Measurements from ENCODE around the gene UPP1.
"Not testable (repeated sequence)": the region's sequence is repeated elsewhere in the genome, so short reads cannot be mapped to it uniquely, and the experiment has no call there.

The UPP1 gene

DNA sequence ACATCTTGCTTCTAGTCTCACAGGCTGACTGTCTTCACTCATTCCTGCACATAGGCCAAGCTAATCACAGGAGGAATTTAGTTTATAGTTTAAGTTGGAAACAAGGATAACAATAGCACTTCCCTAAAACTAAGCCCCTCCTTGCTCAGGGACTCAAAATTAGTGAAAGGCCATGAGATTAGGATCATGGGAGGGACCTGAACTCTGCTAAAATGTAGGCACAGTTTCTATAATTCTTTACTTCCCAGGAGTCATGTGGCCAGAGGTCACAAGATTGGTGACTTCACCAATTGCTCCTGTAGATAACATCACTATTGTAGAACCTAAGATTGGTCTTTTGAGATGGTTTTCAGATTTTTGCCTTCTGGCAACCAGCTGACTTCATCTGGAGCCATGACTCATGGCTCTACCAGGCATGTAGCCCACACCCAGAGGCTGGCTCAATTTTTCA is 14.8 kb upstream of the UPP1 start:
- no peak for DNase-seq (ENCODE audit: low read depth)
- no peak overlapping the region for H3K4me3 ChIP-seq (ENCODE audit: low read depth, low read length)
- TF ChIP-seq MYC (IDR thresholded peaks at IDR 0.05; ENCODE audit: low read depth, low read length) (no peak), POLR2A (IDR thresholded peaks at IDR 0.05; ENCODE audit: extremely low read depth, insufficient read length) (no peak)
- TF ChIP-seq, protein P1, sequence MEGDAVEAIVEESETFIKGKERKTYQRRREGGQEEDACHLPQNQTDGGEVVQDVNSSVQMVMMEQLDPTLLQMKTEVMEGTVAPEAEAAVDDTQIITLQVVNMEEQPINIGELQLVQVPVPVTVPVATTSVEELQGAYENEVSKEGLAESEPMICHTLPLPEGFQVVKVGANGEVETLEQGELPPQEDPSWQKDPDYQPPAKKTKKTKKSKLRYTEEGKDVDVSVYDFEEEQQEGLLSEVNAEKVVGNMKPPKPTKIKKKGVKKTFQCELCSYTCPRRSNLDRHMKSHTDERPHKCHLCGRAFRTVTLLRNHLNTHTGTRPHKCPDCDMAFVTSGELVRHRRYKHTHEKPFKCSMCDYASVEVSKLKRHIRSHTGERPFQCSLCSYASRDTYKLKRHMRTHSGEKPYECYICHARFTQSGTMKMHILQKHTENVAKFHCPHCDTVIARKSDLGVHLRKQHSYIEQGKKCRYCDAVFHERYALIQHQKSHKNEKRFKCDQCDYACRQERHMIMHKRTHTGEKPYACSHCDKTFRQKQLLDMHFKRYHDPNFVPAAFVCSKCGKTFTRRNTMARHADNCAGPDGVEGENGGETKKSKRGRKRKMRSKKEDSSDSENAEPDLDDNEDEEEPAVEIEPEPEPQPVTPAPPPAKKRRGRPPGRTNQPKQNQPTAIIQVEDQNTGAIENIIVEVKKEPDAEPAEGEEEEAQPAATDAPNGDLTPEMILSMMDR (IDR thresholded peaks at IDR 0.05; ENCODE audit: low read depth, low read length) = no peak
- TF ChIP-seq, protein P2, sequence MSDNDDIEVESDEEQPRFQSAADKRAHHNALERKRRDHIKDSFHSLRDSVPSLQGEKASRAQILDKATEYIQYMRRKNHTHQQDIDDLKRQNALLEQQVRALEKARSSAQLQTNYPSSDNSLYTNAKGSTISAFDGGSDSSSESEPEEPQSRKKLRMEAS (IDR thresholded peaks at IDR 0.05; ENCODE audit: low read depth, low read length) = no peak

DNA sequence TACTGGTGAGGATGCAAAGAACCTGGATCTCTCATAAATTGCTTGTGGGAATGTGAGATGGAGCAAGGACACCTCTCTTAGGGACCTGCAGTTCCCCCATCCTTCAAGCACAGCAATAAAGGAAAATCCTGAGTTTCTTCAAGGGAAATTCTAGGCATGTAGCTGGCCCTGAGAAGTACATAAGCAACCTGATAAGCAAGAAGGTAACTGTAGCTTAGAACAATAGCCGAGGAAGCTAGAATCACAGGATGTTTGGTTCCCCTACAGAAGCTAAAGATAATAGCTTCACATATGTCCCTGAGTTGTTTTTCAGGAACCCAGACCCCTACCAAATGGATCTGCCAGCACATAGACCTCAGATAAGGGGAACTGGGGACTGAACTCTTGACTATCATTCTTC is 11.6 kb upstream of the UPP1 start:
- TF ChIP-seq POLR2A (IDR thresholded peaks at IDR 0.05; ENCODE audit: extremely low read depth, insufficient read length) (no peak), MYC (IDR thresholded peaks at IDR 0.05; ENCODE audit: low read depth, low read length) (no peak)
- TF ChIP-seq, protein P1 (IDR thresholded peaks at IDR 0.05; ENCODE audit: low read depth, low read length) = no peak
- TF ChIP-seq, protein P2 (IDR thresholded peaks at IDR 0.05; ENCODE audit: low read depth, low read length) = no peak
- DNase-seq (ENCODE audit: low read depth) = no peak
- no peak overlapping the region for H3K4me3 ChIP-seq (ENCODE audit: low read depth, low read length)

DNA sequence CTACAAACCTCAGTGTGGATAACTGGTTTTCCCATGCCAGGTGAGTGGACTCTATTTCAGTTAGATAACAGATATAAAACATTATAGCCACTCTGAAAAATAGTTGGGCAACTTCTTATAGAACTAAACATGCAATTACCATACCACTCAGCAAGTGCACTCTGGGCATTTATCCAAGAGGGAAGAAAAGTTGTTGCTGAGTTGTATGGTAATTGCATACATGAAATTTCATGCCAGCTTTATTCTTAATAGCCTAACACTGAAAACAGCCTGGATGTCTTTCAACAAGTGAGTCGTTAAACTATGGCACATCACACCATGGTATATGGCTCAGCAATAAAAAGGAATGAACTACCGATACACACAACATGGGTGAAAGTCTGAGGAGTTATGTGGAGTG is 10.6 kb upstream of the UPP1 start:
- no peak for DNase-seq (ENCODE audit: low read depth)
- no peak overlapping the region for H3K4me3 ChIP-seq (ENCODE audit: low read depth, low read length)
- TF ChIP-seq, protein P1 (IDR thresholded peaks at IDR 0.05; ENCODE audit: low read depth, low read length) = no peak
- TF ChIP-seq POLR2A (IDR thresholded peaks at IDR 0.05; ENCODE audit: extremely low read depth, insufficient read length) = no peak
- TF ChIP-seq, protein P2 (IDR thresholded peaks at IDR 0.05; ENCODE audit: low read depth, low read length) = no peak
- no peak for TF ChIP-seq MYC (IDR thresholded peaks at IDR 0.05; ENCODE audit: low read depth, low read length)

DNA sequence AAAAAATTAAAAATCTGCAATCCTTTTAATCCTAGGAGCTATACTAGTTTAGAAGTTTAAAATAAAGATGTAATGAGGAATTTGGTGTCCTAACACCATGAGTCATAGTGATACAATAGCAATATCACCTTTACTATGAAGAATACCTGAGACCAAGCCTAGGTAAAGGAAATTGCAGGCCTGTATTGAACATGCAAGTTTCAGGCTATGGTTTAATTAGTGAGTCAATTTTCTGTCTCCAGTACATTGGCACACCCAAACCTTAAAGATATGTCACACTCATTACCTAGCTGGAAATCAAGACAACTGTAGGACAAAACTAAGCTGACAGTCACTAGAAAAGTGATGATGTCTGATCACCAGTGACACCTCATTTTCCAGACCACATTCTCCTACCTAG is 6.7 kb upstream of the UPP1 start:
- not testable (repeated sequence) for H3K4me3 ChIP-seq (ENCODE audit: low read depth, low read length); DNase-seq (ENCODE audit: low read depth)

DNA sequence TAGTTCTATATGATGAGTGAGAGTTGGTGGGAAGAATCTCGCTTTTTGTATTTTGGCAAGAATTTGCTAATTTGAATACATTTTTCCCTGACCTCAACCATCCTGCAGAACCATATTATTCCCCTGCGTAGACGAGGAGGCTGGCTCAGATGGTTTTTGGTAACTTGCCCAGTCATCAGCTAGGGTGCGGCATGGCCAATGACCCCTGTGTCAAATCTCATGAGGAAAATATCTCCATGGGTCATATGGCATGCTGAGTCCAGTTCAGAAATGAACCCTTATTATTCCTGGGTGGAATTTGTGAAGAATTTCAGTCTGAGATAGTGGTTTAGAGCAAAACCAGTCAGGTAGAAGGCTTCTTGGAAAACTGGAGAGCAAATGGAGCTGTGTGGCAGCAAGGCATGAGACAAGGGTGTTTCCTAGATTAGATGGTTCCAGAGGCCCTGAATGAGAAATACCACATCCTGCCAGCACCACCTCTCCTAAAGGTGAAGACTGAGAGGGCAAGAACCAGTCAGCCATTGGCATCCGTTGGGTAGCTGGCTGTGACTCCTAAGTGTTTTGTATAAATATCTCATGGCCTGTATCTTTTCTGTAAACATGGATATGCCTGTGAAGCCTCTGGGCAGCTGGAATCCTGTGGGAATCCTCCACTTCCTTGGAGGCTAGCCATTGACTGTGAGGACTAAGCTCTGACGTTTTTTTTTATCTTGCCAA is 5.8 kb upstream of the UPP1 start:
- TF ChIP-seq, protein P1 (IDR thresholded peaks at IDR 0.05; ENCODE audit: low read depth, low read length) = no peak
- no peak for TF ChIP-seq POLR2A (IDR thresholded peaks at IDR 0.05; ENCODE audit: extremely low read depth, insufficient read length)
- TF ChIP-seq, protein P2 (IDR thresholded peaks at IDR 0.05; ENCODE audit: low read depth, low read length) = no peak
- no peak for TF ChIP-seq MYC (IDR thresholded peaks at IDR 0.05; ENCODE audit: low read depth, low read length)
- no peak overlapping the region for H3K4me3 ChIP-seq (ENCODE audit: low read depth, low read length)
- DNase-seq (ENCODE audit: low read depth) = no peak

DNA sequence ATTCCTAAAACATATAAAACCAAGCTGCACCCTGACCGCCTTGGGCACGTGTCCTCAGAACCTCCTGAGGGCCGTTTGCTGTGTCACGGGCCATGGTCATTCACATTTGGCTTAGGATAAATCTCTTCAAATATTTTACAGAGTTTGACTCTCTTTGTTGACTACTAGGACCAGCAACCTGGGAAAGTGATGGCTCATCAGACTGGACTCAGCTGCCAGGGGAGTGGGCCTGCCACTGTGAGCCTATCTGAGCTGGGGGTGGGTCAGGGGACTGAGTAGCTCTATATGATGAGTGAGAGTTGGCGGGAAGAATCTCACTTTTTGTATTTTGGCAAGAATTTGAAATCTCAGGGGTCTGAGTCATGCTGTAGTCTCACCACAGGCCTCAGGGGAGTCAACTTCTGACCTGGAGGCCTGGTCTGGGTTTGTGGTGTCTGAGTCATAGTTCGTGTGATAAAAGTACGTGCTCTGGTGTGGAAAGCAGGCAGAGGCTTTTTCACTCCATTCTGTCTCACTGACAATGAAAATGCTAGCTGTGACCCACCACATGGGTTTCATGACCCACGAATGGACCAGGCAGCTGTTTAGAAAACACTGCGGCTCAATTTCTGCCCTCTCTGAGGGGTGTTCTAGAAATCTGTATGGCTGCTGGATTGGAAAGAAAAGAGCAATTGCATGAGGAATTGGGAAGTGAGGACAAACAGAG is 4.2 kb upstream of the UPP1 start:
- TF ChIP-seq POLR2A (IDR thresholded peaks at IDR 0.05; ENCODE audit: extremely low read depth, insufficient read length) = no peak
- peak; percentile 56 for TF ChIP-seq MYC (IDR thresholded peaks at IDR 0.05; ENCODE audit: low read depth, low read length)
- TF ChIP-seq, protein P2 (IDR thresholded peaks at IDR 0.05; ENCODE audit: low read depth, low read length) = peak; percentile 72
- no peak overlapping the region for H3K4me3 ChIP-seq (ENCODE audit: low read depth, low read length)
- DNase-seq (ENCODE audit: low read depth) = peak; percentile 99

Data from NB4 (cell line).